ENCODE measurements around the gene LIX1L. TPM values are rescaled to one million over a fixed set of nuclear protein-coding genes. Genes with fewer than 3 reads are reported as not detected.
A peak's percentile ranks its signal among the peaks of the same experiment; 100 is the strongest.

Gene LIX1L
- total and polyA plus RNA-seq, 2 of the 13 experiments (the other 11 are each of a cell fraction or from before 2014, with no cell fraction given), result 8.1 to 24.9 TPM

GRCh38 chr1:145918144-145918991 lies 39.4 kb downstream of the LIX1L start, which contains the start of gene PEX11B (continued):
- no peak for TF ChIP-seq MLXIP (CRISPR knock-in tag; IDR thresholded peaks at IDR 0.05; ENCODE audit: borderline replicate concordance)
- TF ChIP-seq ZNF354B (CRISPR knock-in tag; IDR thresholded peaks at IDR 0.05), result no peak
- no peak for TF ChIP-seq ZNF616 (CRISPR knock-in tag; IDR thresholded peaks at IDR 0.05; ENCODE audit: low read depth)
- peak; percentile 31; the same call in 1 of the 2 replicates for TF ChIP-seq ZNF574 (CRISPR knock-in tag; IDR thresholded peaks at IDR 0.05)
- TF ChIP-seq ZBTB10 (CRISPR knock-in tag; IDR thresholded peaks at IDR 0.05; ENCODE audit: borderline replicate concordance), result no peak
- no peak for TF ChIP-seq ZNF143 (CRISPR knock-in tag; IDR thresholded peaks at IDR 0.05)
- TF ChIP-seq ZSCAN30 (CRISPR knock-in tag; IDR thresholded peaks at IDR 0.05), result no peak
- no peak for TF ChIP-seq ZNF850 (CRISPR knock-in tag; conservative IDR thresholded peaks at IDR 0.05)
- peak; percentile 23; the same call in 1 of the 2 replicates for TF ChIP-seq FOSL2 (CRISPR knock-in tag; IDR thresholded peaks at IDR 0.05)
- no peak for TF ChIP-seq BCL6 (CRISPR knock-in tag; IDR thresholded peaks at IDR 0.05)
- TF ChIP-seq TP53 (CRISPR knock-in tag; conservative IDR thresholded peaks at IDR 0.05), result no peak
- no peak for TF ChIP-seq ZNF142 (CRISPR knock-in tag; IDR thresholded peaks at IDR 0.05)
- TF ChIP-seq ASH2L (IDR thresholded peaks at IDR 0.05; ENCODE audit: insufficient read length, low read depth, low read length), result peak; percentile 71
- peak; percentile 30; the same call in 1 of the 2 replicates for TF ChIP-seq MEF2D (CRISPR knock-in tag; IDR thresholded peaks at IDR 0.05)

All from HepG2 (cell line).